ENCODE measurements around the gene MFAP5. TPM values are rescaled to one million over a fixed set of nuclear protein-coding genes. Genes with fewer than 3 reads are reported as not detected.

MFAP5 gene
- polyA plus RNA-seq (ENCODE audit: insufficient read length in 4 of 4) = 100 to 1,000 TPM in 1 of 4 donors, 10 to 100 TPM in 2, under 1 TPM in 1; 0.72 to 245 (median 15.0) TPM

GRCh38 chr12:8662593-8662992 lies at the start of gene MFAP5:
MFAP5 (minus strand) TSS chr12:8662826; CDS start chr12:8662104, 722 bp downstream.
- DNase-seq (ENCODE audit: low read depth in 4 of 4, low spot score in 3 of 4) = no peak

GRCh38 chr12:8709124-8709830 lies 46.7 kb upstream of the MFAP5 start:
- no peak for DNase-seq (ENCODE audit: low read depth in 4 of 4, low spot score in 3 of 4)

- DNase-seq (ENCODE audit: low read depth in 4 of 4, low spot score in 3 of 4) = no peak
Measured at GRCh38 chr12:8702159-8702558, 39.5 kb upstream of the MFAP5 start.

GRCh38 chr12:8701046-8701660 lies 38.5 kb upstream of the MFAP5 start:
- no peak for DNase-seq (ENCODE audit: low read depth in 4 of 4, low spot score in 3 of 4)

GRCh38 chr12:8699714-8700113 lies 37.1 kb upstream of the MFAP5 start:
- no peak for DNase-seq (ENCODE audit: low read depth in 4 of 4, low spot score in 3 of 4)

- no peak for DNase-seq (ENCODE audit: low read depth in 4 of 4, low spot score in 3 of 4)
Measured at GRCh38 chr12:8698879-8699278, 36.3 kb upstream of the MFAP5 start.

GRCh38 chr12:8698132-8698851 lies 35.7 kb upstream of the MFAP5 start:
- DNase-seq (ENCODE audit: low read depth in 4 of 4, low spot score in 3 of 4) = no peak

GRCh38 chr12:8697476-8698131 lies 35.0 kb upstream of the MFAP5 start, which contains the start of gene RIMKLB:
RIMKLB (plus strand) TSS chr12:8697991; CDS start chr12:8713867, 15,876 bp downstream.
- peak; percentile 72 to 81 (median 78) for DNase-seq (ENCODE audit: low read depth in 4 of 4, low spot score in 3 of 4)

GRCh38 chr12:8697120-8697475 lies 34.5 kb upstream of the MFAP5 start:
- no peak for DNase-seq (ENCODE audit: low read depth in 4 of 4, low spot score in 3 of 4)

GRCh38 chr12:8696442-8697090 lies 33.9 kb upstream of the MFAP5 start:
- DNase-seq (ENCODE audit: low read depth in 4 of 4, low spot score in 3 of 4) = no peak

GRCh38 chr12:8695116-8695515 lies 32.5 kb upstream of the MFAP5 start:
- DNase-seq (ENCODE audit: low read depth in 4 of 4, low spot score in 3 of 4) = no peak

GRCh38 chr12:8692573-8692972 lies 29.9 kb upstream of the MFAP5 start:
- DNase-seq (ENCODE audit: low read depth in 4 of 4, low spot score in 3 of 4) = peak in 3 of 4 donors; percentile 65 to 80 (median 70)

GRCh38 chr12:8689681-8690080 lies 27.1 kb upstream of the MFAP5 start:
- no peak for DNase-seq (ENCODE audit: low read depth in 4 of 4, low spot score in 3 of 4)

- DNase-seq (ENCODE audit: low read depth in 4 of 4, low spot score in 3 of 4) = peak in 2 of 4 donors; percentile 67 to 81
Measured at GRCh38 chr12:8687846-8688601, 25.4 kb upstream of the MFAP5 start.

GRCh38 chr12:8685051-8685450 lies 22.4 kb upstream of the MFAP5 start:
- DNase-seq (ENCODE audit: low read depth in 4 of 4, low spot score in 3 of 4) = no peak

GRCh38 chr12:8681129-8681884 lies 18.7 kb upstream of the MFAP5 start:
- no peak for DNase-seq (ENCODE audit: low read depth in 4 of 4, low spot score in 3 of 4)

GRCh38 chr12:8680533-8680932 lies 17.9 kb upstream of the MFAP5 start:
- DNase-seq (ENCODE audit: low read depth in 4 of 4, low spot score in 3 of 4) = no peak

- DNase-seq (ENCODE audit: low read depth in 4 of 4, low spot score in 3 of 4) = no peak
Measured at GRCh38 chr12:8678661-8679111, 16.1 kb upstream of the MFAP5 start.

- DNase-seq (ENCODE audit: low read depth in 4 of 4, low spot score in 3 of 4) = no peak
Measured at GRCh38 chr12:8677362-8677761, 14.7 kb upstream of the MFAP5 start.

All from left renal pelvis (tissue), 4 donors.